C4-2B (cell line): ENCODE results near the gene SLC6A19.

Source experiments
- ZFX ChIP-seq: fragments of 450-650 bp; IDR thresholded peaks from 2 replicates; pipeline ENCODE4 v1.6.1; 2017
- TF ChIP-seq, protein P1 (sequence below): fragments of 450-650 bp; conservative IDR thresholded peaks from 2 replicates; pipeline ENCODE4 v1.5.1; 2017; ENCODE audit warnings: mild to moderate bottlenecking

DNA sequence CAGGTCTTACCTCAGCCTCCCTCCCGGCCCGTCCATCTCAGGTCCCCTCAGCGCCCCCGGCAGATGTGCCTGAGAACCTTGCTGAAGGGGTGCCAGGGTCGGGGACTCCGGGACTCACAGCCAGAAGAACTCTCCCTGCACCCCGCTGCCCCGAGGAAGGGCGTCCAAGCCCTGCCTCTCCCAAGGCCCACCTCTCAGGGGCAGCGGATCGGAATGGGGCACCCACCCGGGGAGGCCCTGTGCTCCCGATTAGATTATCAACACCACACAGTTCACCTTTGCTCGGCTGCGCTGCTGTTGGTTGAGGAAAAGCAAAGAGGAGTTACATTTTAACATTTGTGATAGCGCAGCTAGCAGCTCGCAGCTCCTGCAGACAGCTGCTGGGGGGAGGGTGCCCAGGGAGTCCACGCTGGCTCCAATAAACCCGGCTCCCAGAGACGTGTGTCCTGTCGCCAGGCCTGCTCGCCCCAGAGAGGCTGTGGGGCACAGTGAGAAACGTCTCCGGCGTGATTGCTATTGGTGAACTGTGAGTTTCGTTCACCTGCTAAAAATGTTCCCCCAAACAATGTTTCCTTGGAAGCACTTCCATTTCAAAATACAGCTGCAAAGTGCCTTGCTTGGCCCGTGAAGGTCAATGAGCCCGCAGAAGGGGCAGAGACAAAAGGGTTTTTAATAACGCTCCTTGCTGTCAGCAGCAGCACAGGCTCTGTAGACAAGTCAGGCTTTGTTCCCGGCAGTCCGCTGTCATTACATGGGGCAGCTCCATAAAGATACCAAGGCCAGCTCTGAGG is 18.6 kb upstream of the SLC6A19 start:
- TF ChIP-seq, protein P1, sequence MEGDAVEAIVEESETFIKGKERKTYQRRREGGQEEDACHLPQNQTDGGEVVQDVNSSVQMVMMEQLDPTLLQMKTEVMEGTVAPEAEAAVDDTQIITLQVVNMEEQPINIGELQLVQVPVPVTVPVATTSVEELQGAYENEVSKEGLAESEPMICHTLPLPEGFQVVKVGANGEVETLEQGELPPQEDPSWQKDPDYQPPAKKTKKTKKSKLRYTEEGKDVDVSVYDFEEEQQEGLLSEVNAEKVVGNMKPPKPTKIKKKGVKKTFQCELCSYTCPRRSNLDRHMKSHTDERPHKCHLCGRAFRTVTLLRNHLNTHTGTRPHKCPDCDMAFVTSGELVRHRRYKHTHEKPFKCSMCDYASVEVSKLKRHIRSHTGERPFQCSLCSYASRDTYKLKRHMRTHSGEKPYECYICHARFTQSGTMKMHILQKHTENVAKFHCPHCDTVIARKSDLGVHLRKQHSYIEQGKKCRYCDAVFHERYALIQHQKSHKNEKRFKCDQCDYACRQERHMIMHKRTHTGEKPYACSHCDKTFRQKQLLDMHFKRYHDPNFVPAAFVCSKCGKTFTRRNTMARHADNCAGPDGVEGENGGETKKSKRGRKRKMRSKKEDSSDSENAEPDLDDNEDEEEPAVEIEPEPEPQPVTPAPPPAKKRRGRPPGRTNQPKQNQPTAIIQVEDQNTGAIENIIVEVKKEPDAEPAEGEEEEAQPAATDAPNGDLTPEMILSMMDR = no peak
- TF ChIP-seq ZFX = no peak
